Measurements from ENCODE around the gene OTUB1. TPM values are rescaled to one million over a fixed set of nuclear protein-coding genes. Genes with fewer than 3 reads are reported as not detected.

The OTUB1 gene
- total and polyA plus RNA-seq, 2 of the 13 experiments (the other 11 are each of a cell fraction or from before 2014, with no cell fraction given) = 58.8 to 130 TPM

GRCh38 chr11:64008283-64008913 is 22.2 kb downstream of the OTUB1 start:
- in situ Hi-C loops (cut with HindIII; ENCODE audit: extremely low pct_ligation_motif_present, low pct_unique_long_range_greater_than_20kb) = no loop called here
- TF ChIP-seq ZNF569 (CRISPR knock-in tag; IDR thresholded peaks at IDR 0.05; ENCODE audit: borderline replicate concordance) (no peak), ZMYM3 (CRISPR knock-in tag; IDR thresholded peaks at IDR 0.05) (peak; percentile 76), THAP11 (CRISPR knock-in tag; IDR thresholded peaks at IDR 0.05) (no peak), CBFB (CRISPR knock-in tag; IDR thresholded peaks at IDR 0.05) (0 out of 2 replicates have a peak, but pooled peaks have one; percentile 29), PTBP1 (IDR thresholded peaks at IDR 0.05; ENCODE audit: low read depth, low read length, poor library complexity, severe bottlenecking) (peak; percentile 31), KDM1A (CRISPR knock-in tag; IDR thresholded peaks at IDR 0.05) (peak; percentile 14; the same call in 1 of the 2 replicates), ZNF30 (CRISPR knock-in tag; IDR thresholded peaks at IDR 0.05) (0 out of 2 replicates have a peak, but pooled peaks have one; percentile 7), REPIN1 (CRISPR knock-in tag; IDR thresholded peaks at IDR 0.05; ENCODE audit: borderline replicate concordance, low read depth) (0 out of 2 replicates have a peak, but pooled peaks have one; percentile 4), TOPORS (CRISPR knock-in tag; IDR thresholded peaks at IDR 0.05) (0 out of 2 replicates have a peak, but pooled peaks have one; percentile 11), PCBP1 (IDR thresholded peaks at IDR 0.05; ENCODE audit: borderline replicate concordance, low read depth, low read length) (peak; percentile 5; the same call in 1 of the 2 replicates)
- TF ChIP-seq, protein P1, sequence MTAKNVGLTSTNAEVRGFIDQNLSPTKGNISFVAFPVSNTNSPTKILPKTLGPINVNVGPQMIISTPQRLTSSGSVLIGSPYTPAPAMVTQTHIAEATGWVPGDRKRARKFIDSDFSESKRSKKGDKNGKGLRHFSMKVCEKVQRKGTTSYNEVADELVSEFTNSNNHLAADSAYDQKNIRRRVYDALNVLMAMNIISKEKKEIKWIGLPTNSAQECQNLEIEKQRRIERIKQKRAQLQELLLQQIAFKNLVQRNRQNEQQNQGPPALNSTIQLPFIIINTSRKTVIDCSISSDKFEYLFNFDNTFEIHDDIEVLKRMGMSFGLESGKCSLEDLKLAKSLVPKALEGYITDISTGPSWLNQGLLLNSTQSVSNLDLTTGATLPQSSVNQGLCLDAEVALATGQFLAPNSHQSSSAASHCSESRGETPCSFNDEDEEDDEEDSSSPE (CRISPR knock-in tag; IDR thresholded peaks at IDR 0.05) = no peak
- TF ChIP-seq, protein P2, sequence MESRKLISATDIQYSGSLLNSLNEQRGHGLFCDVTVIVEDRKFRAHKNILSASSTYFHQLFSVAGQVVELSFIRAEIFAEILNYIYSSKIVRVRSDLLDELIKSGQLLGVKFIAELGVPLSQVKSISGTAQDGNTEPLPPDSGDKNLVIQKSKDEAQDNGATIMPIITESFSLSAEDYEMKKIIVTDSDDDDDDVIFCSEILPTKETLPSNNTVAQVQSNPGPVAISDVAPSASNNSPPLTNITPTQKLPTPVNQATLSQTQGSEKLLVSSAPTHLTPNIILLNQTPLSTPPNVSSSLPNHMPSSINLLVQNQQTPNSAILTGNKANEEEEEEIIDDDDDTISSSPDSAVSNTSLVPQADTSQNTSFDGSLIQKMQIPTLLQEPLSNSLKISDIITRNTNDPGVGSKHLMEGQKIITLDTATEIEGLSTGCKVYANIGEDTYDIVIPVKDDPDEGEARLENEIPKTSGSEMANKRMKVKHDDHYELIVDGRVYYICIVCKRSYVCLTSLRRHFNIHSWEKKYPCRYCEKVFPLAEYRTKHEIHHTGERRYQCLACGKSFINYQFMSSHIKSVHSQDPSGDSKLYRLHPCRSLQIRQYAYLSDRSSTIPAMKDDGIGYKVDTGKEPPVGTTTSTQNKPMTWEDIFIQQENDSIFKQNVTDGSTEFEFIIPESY (CRISPR knock-in tag; IDR thresholded peaks at IDR 0.05) = peak; percentile 40; the same call in 1 of the 2 replicates

More at GRCh38 chr11:64008283-64008913, 22.2 kb downstream of the OTUB1 start:
- no peak for ATAC-seq
- DNase-seq (ENCODE audit: low spot score) = no peak
- Histone ChIP-seq H3K36me3 (replicated peaks in 1 of 2; ENCODE audit: control insufficient read depth in 1 of 2, insufficient read depth in 2 of 2, low read length in 2 of 2) (no peaks in the 10 kb centered on the region), H3K9me3 (ENCODE audit: low read length) (peaks cover 10% of the 10 kb centered on the region; the same call in 1 of the 2 replicates), H2AFZ (ENCODE audit: low read length) (no peak overlapping the region), H3K27me3 (ENCODE audit: control insufficient read depth in 1 of 2, insufficient read depth in 2 of 2, low read length in 2 of 2) (no peaks in the 10 kb centered on the region), H4K20me1 (ENCODE audit: insufficient read depth, low read length) (peaks cover 4% of the 10 kb centered on the region; the same call in 1 of the 2 replicates), H3K4me3 (replicated peaks in 1 of 3; ENCODE audit: insufficient read depth in 1 of 3, low read depth in 2 of 3, low read length in 3 of 3) (peak overlapping the region; percentile 19 to 70 (median 60); a peak in 5 of 6 replicates), H3K4me1 (ENCODE audit: insufficient read depth, low read length) (peaks cover 21% of the 10 kb centered on the region), H3K27ac (ENCODE audit: extremely low read length, insufficient read depth, low read length) (no peak overlapping the region), H3K79me2 (ENCODE audit: insufficient read depth, low read length) (no peaks in the 10 kb centered on the region), H3K4me2 (ENCODE audit: low read depth, low read length) (peak overlapping the region; percentile 85), H3K9ac (ENCODE audit: insufficient read depth, low read depth, low read length) (peak overlapping the region; percentile 36; the same call in 1 of the 2 replicates)
- no peak for FAIRE-seq
- 74% methylated on average over 18 of the region's 26 CpGs for WGBS (ENCODE audit: low lambda C conversion rate)
- ChIA-PET CTCF (ENCODE audit: low intra/inter-chr PET ratio, low total read pairs) (no interaction called here), POLR2A (interaction anchor here (0.6 to 1.6 kb wide), 12 partner anchors 9 to 1669 kb away, joined by 3 to 5 read pairs (median 4); partner anchors contain the start of gene COX8A)
- intact Hi-C loops (cut with micrococcal nuclease; ENCODE audit: unreplicated experiment) = no loop called here
- BruUV-seq (replicated peaks) = no TSS peak
